Upper lobe of right lung (tissue), 1 donor: Measurements from ENCODE around the gene RHNO1. TPM values are rescaled to one million over a fixed set of nuclear protein-coding genes. Genes with fewer than 3 reads are reported as not detected.

Experiments
- ATAC-seq: fragments of 200-7000 bp; cut with Tn5 transposase; one replicate; pipeline ENCODE4 v1.9.1; 2020; ENCODE audit warnings: mild to moderate bottlenecking, moderate library complexity
- DNase-seq: peaks from one replicate; pipeline ENCODE4 v3.0.0-alpha.2; 2020
- H3K27ac ChIP-seq: fragments of 200-600 bp; one replicate; pipeline ENCODE4 v1.8.0; 2022
- H3K27me3 ChIP-seq: fragments of 200-600 bp; one replicate; pipeline ENCODE4 v1.8.0; 2022; ENCODE audit warnings: mild to moderate bottlenecking
- H3K36me3 ChIP-seq: fragments of 200-600 bp; one replicate; pipeline ENCODE4 v1.8.0; 2022
- H3K4me1 ChIP-seq: fragments of 200-600 bp; one replicate; pipeline ENCODE4 v1.8.0; 2022
- H3K4me3 ChIP-seq: fragments of 200-600 bp; one replicate; pipeline ENCODE4 v1.8.0; 2022; ENCODE audit warnings: mild to moderate bottlenecking
- H3K9me3 ChIP-seq: fragments of 200-600 bp; one replicate; pipeline ENCODE4 v1.8.0; 2022
- CTCF ChIP-seq: fragments of 200-600 bp; IDR thresholded peaks from one replicate; pipeline ENCODE4 v1.8.0; 2022; ENCODE audit warnings: antibody characterized with exemption
- intact Hi-C: fragments of 100-400 bp; cut with DNase I; formaldehyde crosslinking; loops from one replicate; pipeline ENCODE4 v1.11.0; 2022
- total RNA-seq: library from RNA; stranded (reverse); fragmentation: NEBNext Ultra II Directional; extraction: Animal tissue kit (Norgen Biotek cat#: 25700); gene quantifications from one replicate; pipeline ENCODE4 v1.2.1, GENCODE V29; 2021
- donor health status: DM: no; HTN: yes; CAD: no; lungs with severe emphysema.

RHNO1 gene
- total RNA-seq, 1 donor from 2014 or later, result 15.2 TPM

- H3K36me3 ChIP-seq, result no peaks in the 10 kb centered on the region
- ATAC-seq (no peak), DNase-seq (no peak)
- H3K4me3 ChIP-seq, result no peak overlapping the region
- H3K9me3 ChIP-seq, result no peaks in the 10 kb centered on the region
- H3K27me3 ChIP-seq, result no peaks in the 10 kb centered on the region
- no peak overlapping the region for H3K27ac ChIP-seq
- intact Hi-C loops, result no loop called here
- no peak for TF ChIP-seq CTCF
- H3K4me1 ChIP-seq, result peaks cover 5% of the 10 kb centered on the region
Observed at GRCh38 chr12:2856051-2856450, 21.0 kb upstream of the RHNO1 start.

DNA sequence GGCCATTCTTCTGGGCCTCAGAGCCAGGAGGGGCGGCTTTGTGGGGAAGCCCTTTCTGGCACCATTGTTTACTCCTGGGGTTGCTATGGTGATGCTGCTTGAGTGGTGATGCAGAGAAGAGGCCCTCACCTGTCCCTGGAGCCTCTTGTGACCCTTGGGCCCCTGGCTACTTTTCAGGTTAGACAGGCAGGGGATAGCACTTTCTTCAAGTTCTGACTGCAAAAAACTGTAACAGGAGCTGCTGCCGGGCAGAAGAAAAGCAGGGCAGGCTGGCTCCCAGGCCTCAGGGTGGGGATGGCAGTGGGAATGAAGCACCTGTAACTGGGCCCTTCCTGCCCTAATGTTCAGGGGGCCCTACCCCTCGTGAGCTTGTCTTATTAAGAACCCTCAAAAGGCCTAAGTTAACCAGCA lies 20.0 kb upstream of the RHNO1 start, which contains the start of gene TEX52:
TSS of gene TEX52 (minus strand) at position 19 of the 411 bp plus-strand sequence. CDS start at position 6, 13 bp downstream.
- H3K27ac ChIP-seq, result no peak within 1 kb of the TSS
- H3K27me3 ChIP-seq, result no peaks in the 10 kb centered on the region
- ATAC-seq, result no peak
- no peaks in the 10 kb centered on the region for H3K9me3 ChIP-seq
- H3K4me1 ChIP-seq, result peaks cover 5% of the 10 kb centered on the region
- H3K36me3 ChIP-seq, result no peaks in the 10 kb centered on the region
- no peak within 1 kb of the TSS for H3K4me3 ChIP-seq
- no peak for DNase-seq
- intact Hi-C loops, result no loop called here
- TF ChIP-seq CTCF, result no peak

GRCh38 chr12:2857576-2857975 lies 19.4 kb upstream of the RHNO1 start:
- DNase-seq (no peak), ATAC-seq (no peak)
- Histone ChIP-seq H3K36me3 (no peaks in the 10 kb centered on the region), H3K4me3 (no peak overlapping the region), H3K4me1 (peaks cover 5% of the 10 kb centered on the region), H3K27ac (no peak overlapping the region), H3K9me3 (no peaks in the 10 kb centered on the region), H3K27me3 (no peaks in the 10 kb centered on the region)
- TF ChIP-seq CTCF, result no peak
- intact Hi-C loops, result no loop called here

DNA sequence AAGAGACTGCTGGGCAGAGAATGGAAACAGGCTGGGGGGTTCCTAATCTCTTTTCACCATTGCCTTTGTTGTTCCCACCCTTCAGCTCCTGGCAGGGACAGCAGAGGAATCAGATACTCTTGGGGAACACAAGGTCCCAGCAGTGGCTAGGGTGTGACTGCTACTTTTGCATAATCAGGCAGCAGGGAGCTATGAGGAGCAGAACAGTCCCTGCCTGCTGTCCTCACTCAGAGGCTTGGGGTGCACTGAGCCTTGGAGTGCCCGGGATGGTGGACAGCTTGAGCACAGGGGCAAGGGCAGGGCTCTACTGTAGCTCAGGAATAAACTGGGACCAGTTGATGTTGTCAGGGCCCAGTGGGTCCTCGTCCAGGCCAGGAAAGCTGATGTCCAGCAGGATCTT lies 18.7 kb upstream of the RHNO1 start:
- no peaks in the 10 kb centered on the region for H3K36me3 ChIP-seq
- peaks cover 5% of the 10 kb centered on the region for H3K4me1 ChIP-seq
- H3K9me3 ChIP-seq, result no peaks in the 10 kb centered on the region
- no peak overlapping the region for H3K4me3 ChIP-seq
- H3K27ac ChIP-seq, result no peak overlapping the region
- no peak for TF ChIP-seq CTCF
- ATAC-seq (no peak), DNase-seq (no peak)
- H3K27me3 ChIP-seq, result no peaks in the 10 kb centered on the region
- intact Hi-C loops, result no loop called here

DNA sequence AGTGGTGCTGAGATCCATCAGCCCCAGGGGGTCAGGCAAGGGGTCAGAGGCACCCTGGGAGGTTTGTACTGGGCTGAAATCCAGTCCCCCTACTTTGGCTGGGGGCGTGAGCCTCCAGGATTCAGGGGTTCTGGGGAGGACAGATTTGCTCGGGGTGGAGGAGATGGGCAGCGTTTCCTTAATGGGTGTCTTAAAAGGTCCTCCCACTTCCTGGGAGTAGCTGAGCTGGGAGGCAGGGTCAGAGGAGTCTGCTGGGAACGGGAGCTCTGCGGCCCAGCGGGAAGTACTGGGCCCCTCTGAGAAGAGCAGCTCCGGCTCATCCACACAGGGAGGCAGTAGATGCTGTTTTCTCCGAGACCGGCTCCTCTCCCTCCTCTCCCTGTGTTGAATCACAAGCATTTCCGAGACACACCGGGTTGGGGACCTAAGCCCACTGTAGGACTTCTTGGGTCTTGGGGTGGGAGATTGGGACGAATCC lies 18.0 kb upstream of the RHNO1 start:
- no peak overlapping the region for H3K27ac ChIP-seq
- ATAC-seq, result no peak
- intact Hi-C loops, result no loop called here

More for the DNA sequence above, 18.0 kb upstream of the RHNO1 start:
- H3K9me3 ChIP-seq, result no peaks in the 10 kb centered on the region
- no peak for TF ChIP-seq CTCF
- DNase-seq, result no peak
- no peaks in the 10 kb centered on the region for H3K36me3 ChIP-seq
- H3K4me3 ChIP-seq, result no peak overlapping the region
- no peaks in the 10 kb centered on the region for H3K27me3 ChIP-seq
- no peaks in the 10 kb centered on the region for H3K4me1 ChIP-seq
